GM18498 (cell line): ENCODE measurements around the gene PNPLA6.
A peak's percentile ranks its signal among the peaks of the same experiment; 100 is the strongest.

Source experiments
- ATAC-seq: cut with Tn5 transposase; IDR thresholded peaks from one replicate; pipeline ENCODE4 v1.9.1; 2021; ENCODE audit warnings: mild to moderate bottlenecking, moderate library complexity; ENCODE audit not compliant: unreplicated experiment

PNPLA6 gene

GRCh38 chr19:7535047-7535997 is at the start of gene PNPLA6:
Gene PNPLA6, plus strand, starts transcription at chr19:7535717. Its CDS starts 72 bp downstream, at chr19:7535789.
- peak; percentile 72 for ATAC-seq

- no peak for ATAC-seq
Measured at GRCh38 chr19:7486923-7487322, 48.6 kb upstream of the PNPLA6 start.

- ATAC-seq, result peak; percentile 70
Measured at GRCh38 chr19:7488736-7489353, 46.7 kb upstream of the PNPLA6 start, which contains the start of gene PEX11G. Gene PEX11G, minus strand, starts transcription at chr19:7489035. Its CDS starts 25 bp downstream, at chr19:7489010.

- no peak for ATAC-seq
Measured at GRCh38 chr19:7489609-7490044, 45.9 kb upstream of the PNPLA6 start.

- no peak for ATAC-seq
Measured at GRCh38 chr19:7492142-7492541, 43.4 kb upstream of the PNPLA6 start.

- no peak for ATAC-seq
Measured at GRCh38 chr19:7492558-7492957, 43.0 kb upstream of the PNPLA6 start.

GRCh38 chr19:7494416-7495098 is 41.0 kb upstream of the PNPLA6 start:
- no peak for ATAC-seq

GRCh38 chr19:7497292-7497691 is 38.2 kb upstream of the PNPLA6 start:
- no peak for ATAC-seq

GRCh38 chr19:7500811-7501450 is 34.6 kb upstream of the PNPLA6 start:
- ATAC-seq, result no peak

- ATAC-seq, result no peak
Measured at GRCh38 chr19:7502552-7502951, 33.0 kb upstream of the PNPLA6 start.

- ATAC-seq, result no peak
Measured at GRCh38 chr19:7504684-7505083, 30.8 kb upstream of the PNPLA6 start.

GRCh38 chr19:7505288-7505681 is 30.2 kb upstream of the PNPLA6 start:
- no peak for ATAC-seq

- no peak for ATAC-seq
Measured at GRCh38 chr19:7505682-7506384, 29.7 kb upstream of the PNPLA6 start.

- ATAC-seq, result no peak
Measured at GRCh38 chr19:7506385-7507328, 28.9 kb upstream of the PNPLA6 start.

- no peak for ATAC-seq
Measured at GRCh38 chr19:7507884-7508283, 27.6 kb upstream of the PNPLA6 start.

- ATAC-seq, result no peak
Measured at GRCh38 chr19:7509625-7510024, 25.9 kb upstream of the PNPLA6 start.

- ATAC-seq, result no peak
Measured at GRCh38 chr19:7512400-7512851, 23.1 kb upstream of the PNPLA6 start.

GRCh38 chr19:7513809-7514642 is 21.5 kb upstream of the PNPLA6 start:
- no peak for ATAC-seq
